Activated naive CD8-positive, alpha-beta T cell treated with anti-CD3 and anti-CD28 coated beads, Interleukin-2, amount 50 U/mL, for 24 hours (primary cell): Measurements from ENCODE around the gene ANXA11.
"Not testable (repeated sequence)": the region's sequence is repeated elsewhere in the genome, so short reads cannot be mapped to it uniquely, and the experiment has no call there.

Experiments used
- ATAC-seq: fragments of 150-1000 bp; cut with Tn5 transposase; one replicate; pipeline ENCODE4 v1.10.0; 2021
- DNase-seq: peaks from one replicate; pipeline ENCODE4 v3.0.0; 2021
- H3K27ac Mint-ChIP-seq: one replicate; pipeline ENCODE4 v1.8.0; 2021; ENCODE audit warnings: mild to moderate bottlenecking, mixed read lengths
- H3K27me3 Mint-ChIP-seq: one replicate; pipeline ENCODE4 v1.8.0; 2021; ENCODE audit warnings: mixed read lengths
- H3K36me3 Mint-ChIP-seq: one replicate; pipeline ENCODE4 v1.8.0; 2021; ENCODE audit warnings: low read depth, mixed read lengths
- H3K4me1 Mint-ChIP-seq: one replicate; pipeline ENCODE4 v1.8.0; 2021; ENCODE audit warnings: mixed read lengths
- H3K4me3 Mint-ChIP-seq: one replicate; pipeline ENCODE4 v1.8.0; 2021; ENCODE audit warnings: mild to moderate bottlenecking, moderate library complexity, mixed read lengths
- H3K9me3 Mint-ChIP-seq: one replicate; pipeline ENCODE4 v1.8.0; 2021; ENCODE audit warnings: mixed read lengths

Gene ANXA11

DNA sequence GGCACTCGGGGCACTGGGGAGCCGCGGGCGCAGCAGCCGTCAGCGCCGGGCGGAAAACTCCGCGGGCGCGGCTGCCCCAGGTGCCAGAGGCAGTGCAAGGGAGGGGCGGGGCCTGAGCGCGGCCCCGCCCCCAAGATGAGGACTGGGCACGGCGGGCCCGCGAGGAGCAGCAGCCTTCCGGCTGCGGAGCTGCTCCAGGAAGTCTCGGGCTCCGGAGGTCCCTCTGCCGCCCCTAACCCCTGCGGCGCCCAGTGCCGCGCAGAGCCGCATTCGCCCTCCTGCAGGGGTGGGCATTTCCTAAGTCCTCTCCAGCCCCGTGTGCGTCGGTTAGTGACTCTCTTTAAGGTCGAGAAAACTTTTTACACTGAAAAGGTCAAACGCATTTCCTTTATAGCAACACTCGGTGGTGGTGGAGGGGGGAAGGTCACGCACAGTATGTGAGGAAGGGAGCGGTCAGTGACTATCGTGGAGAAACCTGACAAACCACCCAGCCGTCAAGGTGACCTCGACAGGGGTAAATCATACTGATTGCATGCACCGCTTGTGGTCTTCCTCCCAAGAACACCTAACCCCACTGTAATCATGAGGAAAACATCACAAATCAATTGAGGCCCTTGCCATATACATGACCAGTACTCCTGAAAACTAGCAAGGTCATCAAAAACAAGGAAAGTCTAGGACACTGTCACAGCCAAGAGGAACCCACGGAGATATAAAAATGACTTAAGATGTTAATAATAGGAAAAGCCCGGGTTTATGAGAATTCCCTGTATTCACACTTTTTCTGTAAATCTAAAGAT is at the start of gene ANXA11:
TSS of gene ANXA11 (minus strand) at position 61 of the 800 bp plus-strand sequence. CDS start 32,676 bp downstream, outside the sequence.
- Mint-ChIP-seq H3K9me3 (no peaks in the 10 kb centered on the region), H3K4me3 (peak within 1 kb of the TSS; percentile 91), H3K27ac (peak within 1 kb of the TSS; percentile 90), H3K27me3 (no peaks in the 10 kb centered on the region), H3K36me3 (peaks cover 11% of the 10 kb centered on the region), H3K4me1 (peaks cover 51% of the 10 kb centered on the region)
- ATAC-seq (peak; percentile 73), DNase-seq (peak; percentile 84)

- not testable (repeated sequence) for H3K36me3 Mint-ChIP-seq, DNase-seq, ATAC-seq, H3K27ac Mint-ChIP-seq, H3K4me1 Mint-ChIP-seq, H3K4me3 Mint-ChIP-seq, H3K9me3 Mint-ChIP-seq
- peaks cover 17% of the 10 kb centered on the region for H3K27me3 Mint-ChIP-seq
These were observed 49.4 kb upstream of the ANXA11 start for GRCh38 chr10:80254726-80255125.

DNA sequence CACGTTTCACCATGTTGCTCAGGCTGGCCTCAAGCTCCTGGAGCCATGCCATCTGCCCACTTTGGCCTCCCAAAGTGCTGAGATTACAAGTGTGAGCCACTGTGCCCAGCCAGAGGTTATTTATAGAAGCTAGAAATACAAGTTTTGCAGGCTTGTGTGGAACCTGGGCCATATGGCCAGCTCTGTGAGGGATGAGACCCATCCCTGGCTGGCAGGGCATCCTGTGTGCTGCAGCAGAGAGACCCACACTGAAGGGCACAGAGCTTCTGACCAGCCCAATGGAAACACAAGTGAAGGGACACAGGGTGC is 48.6 kb upstream of the ANXA11 start:
- H3K36me3 Mint-ChIP-seq, H3K4me1 Mint-ChIP-seq, H3K4me3 Mint-ChIP-seq, DNase-seq, H3K9me3 Mint-ChIP-seq, H3K27ac Mint-ChIP-seq, ATAC-seq: not testable (repeated sequence)
- H3K27me3 Mint-ChIP-seq: peaks cover 17% of the 10 kb centered on the region

GRCh38 chr10:80253266-80253962 is 48.1 kb upstream of the ANXA11 start:
- Mint-ChIP-seq H3K27ac (no peak overlapping the region), H3K9me3 (no peaks in the 10 kb centered on the region), H3K36me3 (no peaks in the 10 kb centered on the region), H3K4me1 (no peaks in the 10 kb centered on the region), H3K27me3 (peaks cover 17% of the 10 kb centered on the region), H3K4me3 (no peak overlapping the region)
- DNase-seq (no peak), ATAC-seq (no peak)

- Mint-ChIP-seq H3K9me3 (no peaks in the 10 kb centered on the region), H3K27ac (no peak overlapping the region), H3K4me3 (no peak overlapping the region), H3K27me3 (peaks cover 17% of the 10 kb centered on the region), H3K4me1 (no peaks in the 10 kb centered on the region), H3K36me3 (no peaks in the 10 kb centered on the region)
- DNase-seq (no peak), ATAC-seq (no peak)
These were observed 47.1 kb upstream of the ANXA11 start for GRCh38 chr10:80252296-80252887.

DNA sequence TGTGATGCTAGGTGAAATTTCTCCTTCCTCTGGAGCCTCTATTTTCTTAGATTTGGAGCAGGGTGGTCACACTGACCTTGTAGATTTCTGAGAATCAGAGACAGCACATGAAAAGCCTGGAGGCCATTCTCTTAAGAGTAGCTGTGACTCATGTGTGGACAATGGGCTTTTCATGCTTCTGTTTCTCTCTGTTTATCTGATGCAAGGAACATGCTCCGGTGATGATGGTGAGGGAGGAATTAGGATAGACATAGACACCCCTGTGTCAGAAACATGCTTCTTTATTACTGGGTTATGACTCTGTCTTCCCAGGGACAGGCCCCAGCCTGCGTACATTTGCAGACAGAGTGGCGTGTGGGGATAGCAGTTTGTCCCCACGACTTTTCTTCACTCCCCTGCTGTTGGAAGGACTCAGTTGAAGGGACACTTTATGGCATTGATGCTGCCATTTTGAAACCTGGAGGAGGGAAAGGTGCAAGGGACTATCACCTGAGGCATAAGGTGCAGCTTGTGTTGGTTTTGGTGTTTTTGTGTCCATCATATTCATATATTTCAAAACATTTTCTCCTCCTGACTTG is 46.5 kb upstream of the ANXA11 start:
- H3K9me3 Mint-ChIP-seq, H3K36me3 Mint-ChIP-seq, DNase-seq, H3K4me3 Mint-ChIP-seq, ATAC-seq, H3K4me1 Mint-ChIP-seq, H3K27ac Mint-ChIP-seq: not testable (repeated sequence)
- peaks cover 17% of the 10 kb centered on the region for H3K27me3 Mint-ChIP-seq

GRCh38 chr10:80250399-80250798 is 45.1 kb upstream of the ANXA11 start:
- H3K9me3 Mint-ChIP-seq, H3K4me1 Mint-ChIP-seq, H3K36me3 Mint-ChIP-seq, H3K27ac Mint-ChIP-seq, ATAC-seq, DNase-seq, H3K4me3 Mint-ChIP-seq: not testable (repeated sequence)
- H3K27me3 Mint-ChIP-seq: peaks cover 12% of the 10 kb centered on the region

DNA sequence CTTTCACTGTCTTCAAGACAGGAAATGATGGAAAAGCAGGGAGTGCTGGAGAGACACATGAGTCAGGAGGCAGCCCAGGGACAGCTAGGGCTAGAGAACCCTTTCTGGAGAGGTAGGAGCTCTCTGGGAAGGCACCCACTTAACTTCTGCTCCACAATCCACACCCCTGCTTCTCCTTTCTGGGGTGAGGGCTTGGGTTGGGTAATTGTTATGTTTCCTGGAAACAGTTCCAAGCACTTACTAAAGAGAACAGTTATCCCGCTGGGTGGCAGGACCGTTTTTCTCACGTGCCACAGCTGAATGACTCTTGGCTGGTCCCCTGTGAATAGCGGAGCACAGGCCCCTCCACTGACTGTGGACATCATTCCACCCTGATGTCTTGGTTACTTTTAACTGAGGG is 44.6 kb upstream of the ANXA11 start:
- H3K9me3 Mint-ChIP-seq, H3K4me1 Mint-ChIP-seq, H3K4me3 Mint-ChIP-seq, H3K27ac Mint-ChIP-seq, ATAC-seq, H3K36me3 Mint-ChIP-seq, DNase-seq: not testable (repeated sequence)
- H3K27me3 Mint-ChIP-seq: peaks cover 12% of the 10 kb centered on the region

DNA sequence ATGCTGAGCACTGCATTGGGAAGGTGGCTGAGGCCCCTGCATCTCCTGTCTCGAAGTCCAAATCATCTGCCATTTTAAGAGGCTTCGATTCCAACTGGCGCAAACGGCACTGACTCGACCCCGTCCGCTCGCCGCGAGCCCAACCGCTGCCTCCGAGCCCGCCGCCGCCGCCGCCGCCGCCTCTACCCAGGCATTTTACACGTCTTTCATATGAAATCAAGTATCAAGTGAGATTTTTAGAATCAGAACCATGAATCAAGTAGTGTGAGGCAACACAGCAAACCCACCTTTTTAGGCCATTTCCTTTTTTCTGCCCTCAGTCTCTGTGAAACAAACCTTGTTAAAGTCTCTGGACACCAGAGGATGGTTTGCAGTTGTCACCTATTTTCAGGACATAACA is 42.3 kb upstream of the ANXA11 start:
- H3K9me3 Mint-ChIP-seq, H3K4me1 Mint-ChIP-seq, ATAC-seq, H3K27ac Mint-ChIP-seq, H3K27me3 Mint-ChIP-seq, DNase-seq, H3K36me3 Mint-ChIP-seq, H3K4me3 Mint-ChIP-seq: not testable (repeated sequence)

DNA sequence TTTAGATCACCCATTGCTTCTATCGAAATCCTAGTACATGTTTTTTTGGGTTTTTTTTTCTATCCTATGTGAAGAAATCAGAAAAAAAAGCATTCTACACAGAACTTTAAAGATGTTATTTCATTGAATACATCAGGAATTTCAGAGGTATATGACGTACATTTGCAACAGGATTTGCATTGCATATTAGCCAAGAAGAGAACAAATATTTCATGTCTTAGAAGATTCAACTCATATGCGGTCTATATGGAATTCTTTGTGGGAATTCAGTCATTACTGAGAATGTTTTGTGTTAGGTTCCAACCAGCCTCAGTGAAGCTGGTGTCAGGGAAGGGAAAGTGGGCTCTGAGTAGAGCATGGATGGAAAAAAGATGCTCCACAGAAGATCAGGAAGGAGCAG is 39.0 kb upstream of the ANXA11 start:
- not testable (repeated sequence) for H3K36me3 Mint-ChIP-seq, H3K27me3 Mint-ChIP-seq, H3K9me3 Mint-ChIP-seq, H3K27ac Mint-ChIP-seq, H3K4me1 Mint-ChIP-seq, ATAC-seq, H3K4me3 Mint-ChIP-seq, DNase-seq

DNA sequence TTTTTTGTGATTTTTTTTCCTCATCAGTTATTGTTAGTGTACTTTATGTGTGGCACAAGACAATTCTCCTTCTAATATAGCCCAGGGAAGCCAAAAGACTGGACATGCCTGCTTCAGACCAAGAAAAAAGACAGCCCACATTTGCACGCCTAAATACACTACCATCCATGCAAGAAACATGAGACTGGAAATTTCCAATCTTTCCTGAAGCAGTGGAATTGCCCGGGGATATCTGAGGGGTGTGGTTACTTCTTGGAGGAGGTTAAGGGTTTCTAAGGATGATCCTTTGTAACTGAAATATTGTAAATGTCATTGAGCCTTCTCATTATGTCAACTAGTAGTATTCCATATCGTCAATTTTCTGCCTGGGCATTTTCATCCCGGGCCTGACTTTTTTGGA is 37.0 kb upstream of the ANXA11 start:
- not testable (repeated sequence) for ATAC-seq, H3K9me3 Mint-ChIP-seq, H3K36me3 Mint-ChIP-seq, H3K27me3 Mint-ChIP-seq, H3K27ac Mint-ChIP-seq, H3K4me1 Mint-ChIP-seq, DNase-seq, H3K4me3 Mint-ChIP-seq

DNA sequence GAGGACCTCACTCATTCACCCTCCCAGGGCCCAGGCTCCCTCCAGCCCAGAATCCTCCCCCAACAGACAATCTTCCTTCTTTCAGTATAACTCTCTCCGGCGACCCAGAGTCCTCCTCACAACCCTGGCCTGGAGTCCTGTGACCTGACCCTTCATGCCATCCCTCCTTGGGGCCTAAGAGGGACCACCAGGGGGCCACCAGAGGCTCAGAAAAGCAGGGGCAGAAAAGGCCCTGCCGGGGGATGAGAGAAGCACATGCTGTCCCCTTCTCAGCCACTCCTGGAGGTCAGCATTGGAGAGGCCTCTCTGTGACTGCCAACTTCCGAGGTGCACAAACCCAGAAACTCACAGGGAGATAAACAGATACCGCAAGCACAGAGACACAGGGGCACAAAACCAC is 31.1 kb upstream of the ANXA11 start:
- DNase-seq, H3K4me3 Mint-ChIP-seq, H3K36me3 Mint-ChIP-seq, H3K27ac Mint-ChIP-seq, ATAC-seq, H3K4me1 Mint-ChIP-seq, H3K9me3 Mint-ChIP-seq, H3K27me3 Mint-ChIP-seq: not testable (repeated sequence)

DNA sequence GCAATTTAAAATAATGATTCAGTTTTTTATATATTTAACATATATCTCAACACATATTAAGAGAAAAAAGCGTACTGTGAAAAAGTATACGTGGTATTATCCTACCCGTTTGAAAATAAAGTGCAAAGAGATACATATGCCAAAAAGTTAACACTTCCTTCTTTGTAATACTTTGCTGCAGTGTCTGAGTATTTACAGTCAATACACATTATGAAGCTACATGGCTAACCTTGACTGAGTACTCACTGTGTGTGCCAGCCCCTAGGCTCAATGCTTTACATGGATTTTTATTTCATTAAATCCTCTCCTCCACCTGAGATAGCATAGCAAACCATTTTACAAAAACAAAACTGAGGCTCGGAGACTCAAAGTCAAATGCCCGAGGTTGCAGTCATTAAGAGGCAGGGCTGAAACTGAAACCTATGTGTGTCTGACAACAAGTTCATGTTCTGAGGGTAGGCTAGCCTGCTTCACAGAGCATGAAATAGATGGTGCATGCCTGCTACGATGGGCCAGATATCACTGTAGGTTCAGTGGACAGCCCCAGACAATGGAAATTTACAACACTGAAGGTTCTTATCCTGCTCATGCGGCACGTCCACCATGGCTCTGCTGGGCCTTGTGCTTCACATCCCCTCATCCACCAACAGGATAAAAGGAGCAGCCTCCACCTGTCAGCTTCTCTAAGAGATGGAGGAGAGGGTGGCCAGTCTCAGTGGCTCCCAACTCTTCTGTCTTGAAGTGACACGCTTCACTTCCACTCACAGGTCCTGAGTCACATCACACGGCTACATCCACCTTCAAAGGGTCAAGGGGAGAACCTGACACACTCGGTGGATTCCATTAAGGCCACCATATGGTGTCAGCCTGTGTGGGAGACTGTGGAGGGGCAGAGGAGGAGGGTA is 29.2 kb upstream of the ANXA11 start:
- DNase-seq, H3K4me3 Mint-ChIP-seq, H3K4me1 Mint-ChIP-seq, H3K27ac Mint-ChIP-seq, H3K36me3 Mint-ChIP-seq, H3K9me3 Mint-ChIP-seq, H3K27me3 Mint-ChIP-seq: not testable (repeated sequence)
- peak; percentile 36 for ATAC-seq

GRCh38 chr10:80233871-80234270 is 28.5 kb upstream of the ANXA11 start:
- not testable (repeated sequence) for H3K27ac Mint-ChIP-seq, H3K27me3 Mint-ChIP-seq

More at GRCh38 chr10:80233871-80234270, 28.5 kb upstream of the ANXA11 start:
- not testable (repeated sequence) for H3K9me3 Mint-ChIP-seq, ATAC-seq, H3K36me3 Mint-ChIP-seq, DNase-seq, H3K4me3 Mint-ChIP-seq, H3K4me1 Mint-ChIP-seq
